ENCODE measurements around the gene UBE3D. TPM values are rescaled to one million over a fixed set of nuclear protein-coding genes. Genes with fewer than 3 reads are reported as not detected.

Gene UBE3D
- total RNA-seq, 1 experiment from 2014 or later: 11.0 TPM

DNA sequence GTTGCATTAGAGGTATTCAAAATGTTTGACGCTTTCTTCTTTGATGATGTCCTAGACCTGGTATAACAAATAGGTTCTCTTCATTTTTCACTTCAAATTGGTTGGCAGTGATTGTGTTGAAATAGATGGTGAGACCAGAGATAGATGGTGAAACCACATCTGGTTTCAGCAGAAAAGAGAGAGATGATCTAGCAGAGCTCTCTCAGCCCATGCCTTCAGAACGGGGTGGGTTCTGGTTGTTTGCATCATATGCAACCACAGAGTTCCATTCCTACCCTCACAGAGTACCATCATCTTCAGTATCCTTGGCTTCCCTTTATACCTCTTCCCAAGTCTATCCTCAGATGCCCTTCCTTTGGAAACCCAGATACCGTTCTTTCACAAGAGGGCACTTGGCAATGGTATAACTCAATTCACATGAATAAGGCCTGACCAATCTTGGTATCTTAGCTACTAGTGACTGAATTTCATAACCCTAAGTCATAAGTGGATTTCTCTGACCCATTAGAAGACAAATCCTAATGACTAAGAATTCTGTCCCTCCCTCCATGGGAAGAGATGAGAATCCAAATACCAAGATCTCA lies 93.7 kb downstream of the UBE3D start:
- no peak for ATAC-seq
- H3K9me3 ChIP-seq (ENCODE audit: control insufficient read depth, insufficient read depth, low read depth, low read length): no peaks in the 10 kb centered on the region
- no peaks in the 10 kb centered on the region for H3K27me3 ChIP-seq (ENCODE audit: control insufficient read depth, insufficient read depth, low read length)
- no peak overlapping the region for H3K27ac ChIP-seq (ENCODE audit: low read length)
- in situ Hi-C loops (cut with HindIII; ENCODE audit: low pct_unique_long_range_greater_than_20kb, low sequenced_read_pairs) (no loop called here), intact Hi-C loops (cut with micrococcal nuclease; ENCODE audit: unreplicated experiment) (no loop called here)
- TF ChIP-seq SIN3A (IDR thresholded peaks at IDR 0.05; ENCODE audit: borderline replicate concordance, insufficient read depth, low read depth, low read length) (no peak), POLR2AphosphoS5 (IDR thresholded peaks at IDR 0.05; ENCODE audit: low read depth, low read length) (no peak), TCF7L2 (IDR thresholded peaks at IDR 0.05; ENCODE audit: low read depth, low read length) (no peak)
- TF ChIP-seq, protein P1, sequence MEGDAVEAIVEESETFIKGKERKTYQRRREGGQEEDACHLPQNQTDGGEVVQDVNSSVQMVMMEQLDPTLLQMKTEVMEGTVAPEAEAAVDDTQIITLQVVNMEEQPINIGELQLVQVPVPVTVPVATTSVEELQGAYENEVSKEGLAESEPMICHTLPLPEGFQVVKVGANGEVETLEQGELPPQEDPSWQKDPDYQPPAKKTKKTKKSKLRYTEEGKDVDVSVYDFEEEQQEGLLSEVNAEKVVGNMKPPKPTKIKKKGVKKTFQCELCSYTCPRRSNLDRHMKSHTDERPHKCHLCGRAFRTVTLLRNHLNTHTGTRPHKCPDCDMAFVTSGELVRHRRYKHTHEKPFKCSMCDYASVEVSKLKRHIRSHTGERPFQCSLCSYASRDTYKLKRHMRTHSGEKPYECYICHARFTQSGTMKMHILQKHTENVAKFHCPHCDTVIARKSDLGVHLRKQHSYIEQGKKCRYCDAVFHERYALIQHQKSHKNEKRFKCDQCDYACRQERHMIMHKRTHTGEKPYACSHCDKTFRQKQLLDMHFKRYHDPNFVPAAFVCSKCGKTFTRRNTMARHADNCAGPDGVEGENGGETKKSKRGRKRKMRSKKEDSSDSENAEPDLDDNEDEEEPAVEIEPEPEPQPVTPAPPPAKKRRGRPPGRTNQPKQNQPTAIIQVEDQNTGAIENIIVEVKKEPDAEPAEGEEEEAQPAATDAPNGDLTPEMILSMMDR (IDR thresholded peaks at IDR 0.05): no peak
- TF ChIP-seq, protein P2, sequence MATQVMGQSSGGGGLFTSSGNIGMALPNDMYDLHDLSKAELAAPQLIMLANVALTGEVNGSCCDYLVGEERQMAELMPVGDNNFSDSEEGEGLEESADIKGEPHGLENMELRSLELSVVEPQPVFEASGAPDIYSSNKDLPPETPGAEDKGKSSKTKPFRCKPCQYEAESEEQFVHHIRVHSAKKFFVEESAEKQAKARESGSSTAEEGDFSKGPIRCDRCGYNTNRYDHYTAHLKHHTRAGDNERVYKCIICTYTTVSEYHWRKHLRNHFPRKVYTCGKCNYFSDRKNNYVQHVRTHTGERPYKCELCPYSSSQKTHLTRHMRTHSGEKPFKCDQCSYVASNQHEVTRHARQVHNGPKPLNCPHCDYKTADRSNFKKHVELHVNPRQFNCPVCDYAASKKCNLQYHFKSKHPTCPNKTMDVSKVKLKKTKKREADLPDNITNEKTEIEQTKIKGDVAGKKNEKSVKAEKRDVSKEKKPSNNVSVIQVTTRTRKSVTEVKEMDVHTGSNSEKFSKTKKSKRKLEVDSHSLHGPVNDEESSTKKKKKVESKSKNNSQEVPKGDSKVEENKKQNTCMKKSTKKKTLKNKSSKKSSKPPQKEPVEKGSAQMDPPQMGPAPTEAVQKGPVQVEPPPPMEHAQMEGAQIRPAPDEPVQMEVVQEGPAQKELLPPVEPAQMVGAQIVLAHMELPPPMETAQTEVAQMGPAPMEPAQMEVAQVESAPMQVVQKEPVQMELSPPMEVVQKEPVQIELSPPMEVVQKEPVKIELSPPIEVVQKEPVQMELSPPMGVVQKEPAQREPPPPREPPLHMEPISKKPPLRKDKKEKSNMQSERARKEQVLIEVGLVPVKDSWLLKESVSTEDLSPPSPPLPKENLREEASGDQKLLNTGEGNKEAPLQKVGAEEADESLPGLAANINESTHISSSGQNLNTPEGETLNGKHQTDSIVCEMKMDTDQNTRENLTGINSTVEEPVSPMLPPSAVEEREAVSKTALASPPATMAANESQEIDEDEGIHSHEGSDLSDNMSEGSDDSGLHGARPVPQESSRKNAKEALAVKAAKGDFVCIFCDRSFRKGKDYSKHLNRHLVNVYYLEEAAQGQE (IDR thresholded peaks at IDR 0.05; ENCODE audit: insufficient read depth in 1 of 2, low read depth in 2 of 2, low read length in 1 of 2): no peak
- no peaks in the 10 kb centered on the region for H3K4me1 ChIP-seq (ENCODE audit: control insufficient read depth, insufficient read depth, low read length)
- no peak for DNase-seq (ENCODE audit: low read depth, low spot score)
- ChIA-PET CTCF (no interaction called here), POLR2A (no interaction called here)
- no TSS peak for BruUV-seq (replicated peaks)
- H3K4me3 ChIP-seq (ENCODE audit: low read depth in 2 of 2, low read length in 2 of 2): no peak overlapping the region
- H3K36me3 ChIP-seq (ENCODE audit: control insufficient read depth, insufficient read depth, low read length): no peaks in the 10 kb centered on the region; the same call in 1 of the 2 replicates

DNA sequence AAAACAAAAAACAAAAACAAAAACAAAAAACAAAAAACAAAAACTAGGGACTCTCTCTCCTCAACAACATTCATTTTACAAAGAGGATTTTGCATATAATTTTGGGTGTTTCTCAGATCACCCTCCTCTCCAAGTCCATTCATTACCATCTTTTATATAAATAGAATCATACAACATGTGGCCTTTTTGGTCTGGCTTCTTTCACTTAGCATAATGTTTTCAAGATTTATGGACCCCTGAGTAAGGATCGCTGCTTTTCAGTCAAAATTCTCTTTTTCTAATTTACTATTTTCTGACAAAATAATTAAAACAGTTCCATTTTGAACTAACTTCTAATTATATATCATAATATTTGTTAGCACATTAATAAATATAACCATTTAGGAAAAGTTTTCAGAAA lies 94.8 kb downstream of the UBE3D start:
- no TSS peak for BruUV-seq (replicated peaks)
- DNase-seq (ENCODE audit: low read depth, low spot score) (no peak), ATAC-seq (no peak)
- CTCF ChIA-PET: no interaction called here
- TF ChIP-seq, protein P1 (IDR thresholded peaks at IDR 0.05): no peak
- TF ChIP-seq POLR2AphosphoS5 (IDR thresholded peaks at IDR 0.05; ENCODE audit: low read depth, low read length) (no peak), SIN3A (IDR thresholded peaks at IDR 0.05; ENCODE audit: borderline replicate concordance, insufficient read depth, low read depth, low read length) (no peak), TCF7L2 (IDR thresholded peaks at IDR 0.05; ENCODE audit: low read depth, low read length) (no peak)
- TF ChIP-seq, protein P2 (IDR thresholded peaks at IDR 0.05; ENCODE audit: insufficient read depth in 1 of 2, low read depth in 2 of 2, low read length in 1 of 2): no peak
- in situ Hi-C loops (cut with HindIII; ENCODE audit: low pct_unique_long_range_greater_than_20kb, low sequenced_read_pairs) (no loop called here), intact Hi-C loops (cut with micrococcal nuclease; ENCODE audit: unreplicated experiment) (no loop called here)
- Histone ChIP-seq H3K4me3 (ENCODE audit: low read depth in 2 of 2, low read length in 2 of 2) (no peak overlapping the region), H3K9me3 (ENCODE audit: control insufficient read depth, insufficient read depth, low read depth, low read length) (no peaks in the 10 kb centered on the region), H3K36me3 (ENCODE audit: control insufficient read depth, insufficient read depth, low read length) (no peaks in the 10 kb centered on the region; the same call in 1 of the 2 replicates), H3K4me1 (ENCODE audit: control insufficient read depth, insufficient read depth, low read length) (no peaks in the 10 kb centered on the region), H3K27ac (ENCODE audit: low read length) (no peak overlapping the region), H3K27me3 (ENCODE audit: control insufficient read depth, insufficient read depth, low read length) (no peaks in the 10 kb centered on the region)
- POLR2A ChIA-PET: no interaction called here
